ENCODE results near the gene PPM1M. TPM values are rescaled to one million over a fixed set of nuclear protein-coding genes. Genes with fewer than 3 reads are reported as not detected.

Gene PPM1M
- total RNA-seq, 1 experiment from 2014 or later: 10.4 TPM

- Mint-ChIP-seq H3K4me1 (ENCODE audit: insufficient read depth, unreplicated experiment) (peaks cover 20% of the 10 kb centered on the region), H3K36me3 (ENCODE audit: insufficient read depth, unreplicated experiment) (peaks cover 94% of the 10 kb centered on the region), H3K4me3 (ENCODE audit: unreplicated experiment) (no peak overlapping the region), H3K27me3 (ENCODE audit: insufficient read depth, unreplicated experiment) (no peaks in the 10 kb centered on the region), H3K27ac (ENCODE audit: low read depth, unreplicated experiment) (no peak overlapping the region), H3K9me3 (ENCODE audit: unreplicated experiment) (no peaks in the 10 kb centered on the region)
- ChIA-PET POLR2A (interaction anchor here (0.7 to 2.3 kb wide), 17 partner anchors 10 to 263 kb away, joined by 3 to 17 read pairs (median 4); partner anchors contain the start of genes ABHD14A, GLYCTK, POC1A and RRP9), CTCF (interaction anchor here (0.5 to 2.2 kb wide), 10 partner anchors 27 to 209 kb away, joined by 3 to 13 read pairs (median 4); partner anchors contain the start of gene RPL29)
- BruUV-seq (replicated peaks): no TSS peak
- peak; percentile 92 for DNase-seq (ENCODE audit: unreplicated experiment)
- no peak for TF ChIP-seq CTCF (IDR thresholded peaks at IDR 0.05; ENCODE audit: unreplicated experiment)
- intact Hi-C loops (cut with micrococcal nuclease): no loop called here
These were observed 41.1 kb upstream of the PPM1M start for GRCh38 chr3:52204337-52205073.

GRCh38 chr3:52205727-52206372 lies 39.7 kb upstream of the PPM1M start:
- BruUV-seq (replicated peaks): no TSS peak
- DNase-seq (ENCODE audit: unreplicated experiment): peak; percentile 91
- ChIA-PET POLR2A (interaction anchor here (1.1 to 2.3 kb wide), 8 partner anchors 9 to 159 kb away, joined by 3 to 17 read pairs (median 6); partner anchors contain the start of genes POC1A, TWF2 and WDR82), CTCF (interaction anchor here (0.6 to 2.2 kb wide), 8 partner anchors 9 to 1010 kb away, joined by 3 to 13 read pairs (median 4); no protein-coding TSS in a partner anchor)
- H3K27ac Mint-ChIP-seq (ENCODE audit: low read depth, unreplicated experiment): no peak overlapping the region
- intact Hi-C loops (cut with micrococcal nuclease): no loop called here
- H3K27me3 Mint-ChIP-seq (ENCODE audit: insufficient read depth, unreplicated experiment): no peaks in the 10 kb centered on the region
- peaks cover 26% of the 10 kb centered on the region for H3K4me1 Mint-ChIP-seq (ENCODE audit: insufficient read depth, unreplicated experiment)
- peaks cover 90% of the 10 kb centered on the region for H3K36me3 Mint-ChIP-seq (ENCODE audit: insufficient read depth, unreplicated experiment)
- TF ChIP-seq CTCF (IDR thresholded peaks at IDR 0.05; ENCODE audit: unreplicated experiment): no peak
- H3K9me3 Mint-ChIP-seq (ENCODE audit: unreplicated experiment): no peaks in the 10 kb centered on the region
- H3K4me3 Mint-ChIP-seq (ENCODE audit: unreplicated experiment): no peak overlapping the region

DNA sequence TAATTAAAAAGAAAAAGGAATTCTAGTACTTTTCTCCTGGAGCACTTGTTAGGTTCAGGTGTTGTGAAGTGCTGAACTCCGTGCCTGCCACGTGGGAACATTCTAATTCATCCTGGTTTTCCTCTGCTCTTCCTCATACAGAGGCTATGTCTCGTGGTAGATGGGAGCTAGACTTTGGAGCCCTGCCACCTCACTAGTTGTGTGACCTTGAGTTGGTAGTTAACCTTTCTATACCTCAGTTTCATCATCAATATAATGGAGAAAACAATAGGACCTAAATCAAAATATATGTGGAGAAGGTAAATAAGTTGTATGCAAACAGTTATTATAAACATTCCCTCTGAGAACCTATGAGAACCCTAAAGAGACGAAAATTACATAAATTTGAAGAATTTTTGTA lies 37.0 kb upstream of the PPM1M start:
- no peak for DNase-seq (ENCODE audit: unreplicated experiment)
- H3K27me3 Mint-ChIP-seq (ENCODE audit: insufficient read depth, unreplicated experiment): no peaks in the 10 kb centered on the region
- no peak overlapping the region for H3K27ac Mint-ChIP-seq (ENCODE audit: low read depth, unreplicated experiment)
- TF ChIP-seq CTCF (IDR thresholded peaks at IDR 0.05; ENCODE audit: unreplicated experiment): no peak
- intact Hi-C loops (cut with micrococcal nuclease): no loop called here
- H3K4me1 Mint-ChIP-seq (ENCODE audit: insufficient read depth, unreplicated experiment): peaks cover 26% of the 10 kb centered on the region
- H3K9me3 Mint-ChIP-seq (ENCODE audit: unreplicated experiment): no peaks in the 10 kb centered on the region
- ChIA-PET POLR2A (no interaction called here), CTCF (interaction anchor here (0.6 to 6.9 kb wide), 5 partner anchors 11 to 199 kb away, joined by 3 to 46 read pairs (median 3); no protein-coding TSS in a partner anchor)
- H3K36me3 Mint-ChIP-seq (ENCODE audit: insufficient read depth, unreplicated experiment): peaks cover 76% of the 10 kb centered on the region
- H3K4me3 Mint-ChIP-seq (ENCODE audit: unreplicated experiment): no peak overlapping the region
- BruUV-seq (replicated peaks): no TSS peak

GRCh38 chr3:52210037-52210436 lies 35.5 kb upstream of the PPM1M start:
- ChIA-PET POLR2A (interaction anchor here (0.8 to 1.2 kb wide), 3 partner anchors 13 to 69 kb away, joined by 3 to 5 read pairs (median 3); partner anchors contain the start of gene WDR82), CTCF (interaction anchor here (0.7 to 6.9 kb wide), 2 partner anchors 11 to 699 kb away, joined by 3 to 46 read pairs; no protein-coding TSS in a partner anchor)
- no peak overlapping the region for H3K27ac Mint-ChIP-seq (ENCODE audit: low read depth, unreplicated experiment)
- H3K27me3 Mint-ChIP-seq (ENCODE audit: insufficient read depth, unreplicated experiment): no peaks in the 10 kb centered on the region
- intact Hi-C loops (cut with micrococcal nuclease): loop anchor here (10.0 kb wide), 1 partner anchor 205 kb away; no protein-coding TSS in a partner anchor
- no peak for TF ChIP-seq CTCF (IDR thresholded peaks at IDR 0.05; ENCODE audit: unreplicated experiment)
- H3K36me3 Mint-ChIP-seq (ENCODE audit: insufficient read depth, unreplicated experiment): peaks cover 76% of the 10 kb centered on the region
- BruUV-seq (replicated peaks): no TSS peak
- no peak overlapping the region for H3K4me3 Mint-ChIP-seq (ENCODE audit: unreplicated experiment)
- no peaks in the 10 kb centered on the region for H3K9me3 Mint-ChIP-seq (ENCODE audit: unreplicated experiment)
- H3K4me1 Mint-ChIP-seq (ENCODE audit: insufficient read depth, unreplicated experiment): peaks cover 15% of the 10 kb centered on the region
- no peak for DNase-seq (ENCODE audit: unreplicated experiment)
